Duodenal mucosa (tissue), 2 donors: ENCODE data around the gene EPHA5.

Source experiments
- H3K27ac ChIP-seq: one replicate; pipeline ENCODE4 v1.7.0; 2013; ENCODE audit warnings: low read depth, low read length
- H3K27me3 ChIP-seq, 2 donors: one replicate each; pipeline ENCODE4 v1.7.0; 2013; ENCODE audit warnings: low read length in 2 of 2, control low read depth in 1 of 2; ENCODE audit not compliant: insufficient read depth in 2 of 2, control insufficient read depth in 1 of 2
- H3K36me3 ChIP-seq, 2 donors: one replicate each; pipeline ENCODE4 v1.7.0; 2013; ENCODE audit warnings: low read length in 2 of 2, control low read depth in 1 of 2; ENCODE audit not compliant: insufficient read depth in 2 of 2, control insufficient read depth in 1 of 2
- H3K4me1 ChIP-seq, 2 donors: one replicate each; pipeline ENCODE4 v1.7.0; 2013; ENCODE audit warnings: low read length in 2 of 2, control low read depth in 1 of 2; ENCODE audit not compliant: insufficient read depth in 2 of 2, control insufficient read depth in 1 of 2
- H3K4me3 ChIP-seq, 2 donors: one replicate each; pipeline ENCODE4 v1.7.0; 2013; ENCODE audit warnings: low read length in 2 of 2, low read depth in 1 of 2
- H3K9ac ChIP-seq, 2 donors: one replicate each; pipeline ENCODE4 v1.7.0; 2013; ENCODE audit warnings: low read length in 2 of 2, low read depth in 1 of 2
- H3K9me3 ChIP-seq, 2 donors: one replicate each; pipeline ENCODE4 v1.7.0; 2013; ENCODE audit warnings: low read length in 2 of 2, control low read depth in 1 of 2; ENCODE audit not compliant: control insufficient read depth in 1 of 2

The EPHA5 gene

DNA sequence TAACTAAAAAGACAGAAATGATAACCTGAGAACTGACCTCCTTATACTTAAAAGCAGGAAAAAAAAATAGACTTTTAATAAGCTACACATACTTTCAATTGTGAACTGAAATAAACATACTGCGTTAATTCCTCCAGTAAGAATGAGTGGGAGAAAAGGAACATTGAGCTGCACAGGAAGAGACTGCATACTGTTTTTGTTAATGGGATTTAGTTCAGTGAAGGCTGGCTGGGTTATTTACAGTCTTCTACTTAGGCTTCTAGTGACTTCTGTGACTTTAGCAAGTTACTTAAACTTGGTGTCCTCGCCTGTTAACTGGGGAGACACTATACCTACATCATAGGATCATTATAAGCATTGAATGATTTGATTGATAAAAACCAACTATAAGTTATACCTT lies 213.3 kb downstream of the EPHA5 start:
- H3K27ac ChIP-seq = no peak overlapping the region
- H3K4me1 ChIP-seq = no peaks in the 10 kb centered on the region
- H3K4me3 ChIP-seq = no peak overlapping the region
- no peaks in the 10 kb centered on the region for H3K36me3 ChIP-seq
- H3K27me3 ChIP-seq = no peaks in the 10 kb centered on the region
- H3K9ac ChIP-seq = no peak overlapping the region
- H3K9me3 ChIP-seq = peaks cover 0 to 5% of the 10 kb centered on the region in 2 donors

DNA sequence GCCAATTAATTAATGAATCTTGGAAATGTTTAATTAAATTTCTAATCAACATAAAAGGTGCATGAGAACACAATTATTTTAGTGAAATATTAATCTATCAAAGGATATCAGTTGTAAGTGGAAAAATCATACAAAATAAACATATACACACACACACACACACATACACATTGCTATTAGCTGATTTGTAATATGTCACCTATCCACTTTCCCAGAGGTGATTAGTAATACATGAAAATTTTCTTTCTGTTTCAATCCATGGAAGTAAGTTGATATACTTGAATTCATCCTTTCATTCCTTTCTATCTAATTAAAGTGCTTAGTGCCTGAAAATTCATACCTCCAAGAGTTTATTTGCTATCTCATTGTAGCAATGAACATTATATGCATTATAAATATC lies 213.7 kb downstream of the EPHA5 start:
- Histone ChIP-seq H3K4me1 (no peaks in the 10 kb centered on the region), H3K9me3 (peaks cover 0 to 5% of the 10 kb centered on the region in 2 donors), H3K9ac (no peak overlapping the region), H3K4me3 (no peak overlapping the region), H3K36me3 (no peaks in the 10 kb centered on the region), H3K27ac (no peak overlapping the region), H3K27me3 (no peaks in the 10 kb centered on the region)

DNA sequence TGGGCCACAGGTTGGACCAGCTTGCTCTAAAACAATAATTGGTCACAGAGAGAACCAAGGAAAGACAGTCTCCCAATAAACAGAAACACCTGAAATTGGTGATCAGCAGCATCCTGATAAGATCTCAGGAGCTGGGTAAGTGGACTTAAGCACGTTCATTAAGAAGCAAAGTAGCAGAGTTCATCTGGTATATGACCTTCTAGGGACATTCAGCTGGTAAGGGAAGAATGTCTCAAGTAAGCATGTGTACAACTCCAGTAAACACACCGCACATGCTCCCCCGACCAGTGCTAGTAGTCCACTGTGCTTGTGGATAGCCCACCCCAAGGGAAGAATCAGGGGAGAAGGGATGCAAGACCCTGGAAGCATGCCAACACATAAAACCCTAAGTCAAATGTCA lies 216.9 kb downstream of the EPHA5 start:
- Histone ChIP-seq H3K27ac (no peak overlapping the region), H3K9me3 (peaks cover 0 to 5% of the 10 kb centered on the region in 2 donors), H3K27me3 (no peaks in the 10 kb centered on the region), H3K4me3 (no peak overlapping the region), H3K36me3 (no peaks in the 10 kb centered on the region), H3K9ac (no peak overlapping the region), H3K4me1 (no peaks in the 10 kb centered on the region)

DNA sequence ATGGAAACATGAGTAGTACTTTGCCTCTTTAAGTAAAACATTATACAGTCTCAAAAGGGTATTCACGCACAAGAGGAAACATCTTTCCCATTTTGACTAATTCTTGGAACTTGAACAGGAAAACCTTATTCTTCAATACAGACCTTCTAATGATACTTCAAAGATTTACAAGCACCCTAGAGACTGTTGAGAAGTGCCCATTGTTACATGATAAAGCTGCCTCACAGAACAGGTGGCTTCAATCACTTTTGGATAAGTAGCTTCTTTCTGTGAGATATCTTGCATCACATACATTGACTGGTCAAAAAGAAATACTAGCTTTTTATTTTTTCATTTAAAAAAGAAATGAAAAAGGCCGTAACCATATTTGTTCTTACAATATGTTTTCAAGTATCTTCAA lies 219.4 kb downstream of the EPHA5 start:
- H3K27ac ChIP-seq = no peak overlapping the region
- no peaks in the 10 kb centered on the region for H3K4me1 ChIP-seq
- no peak overlapping the region for H3K9ac ChIP-seq
- peaks cover 0 to 5% of the 10 kb centered on the region in 2 donors for H3K9me3 ChIP-seq
- no peak overlapping the region for H3K4me3 ChIP-seq
- no peaks in the 10 kb centered on the region for H3K36me3 ChIP-seq
- no peaks in the 10 kb centered on the region for H3K27me3 ChIP-seq

- Histone ChIP-seq H3K36me3 (no peaks in the 10 kb centered on the region), H3K9ac (no peak overlapping the region), H3K4me1 (no peaks in the 10 kb centered on the region), H3K27ac (no peak overlapping the region), H3K9me3 (peaks cover 0 to under 1% of the 10 kb centered on the region in 2 donors), H3K27me3 (no peaks in the 10 kb centered on the region), H3K4me3 (no peak overlapping the region)
Observed at GRCh38 chr4:65437102-65437501, 233.2 kb downstream of the EPHA5 start.

- Histone ChIP-seq H3K36me3 (no peaks in the 10 kb centered on the region), H3K4me3 (no peak overlapping the region), H3K27me3 (no peaks in the 10 kb centered on the region), H3K4me1 (no peaks in the 10 kb centered on the region), H3K9me3 (peaks cover 0 to 1% of the 10 kb centered on the region in 2 donors), H3K27ac (no peak overlapping the region), H3K9ac (no peak overlapping the region)
Observed at GRCh38 chr4:65422109-65422508, 248.2 kb downstream of the EPHA5 start.

- no peak overlapping the region for H3K4me3 ChIP-seq
- no peaks in the 10 kb centered on the region for H3K4me1 ChIP-seq
- no peak overlapping the region for H3K27ac ChIP-seq
- H3K9me3 ChIP-seq = peaks cover 0 to 1% of the 10 kb centered on the region in 2 donors
- no peak overlapping the region for H3K9ac ChIP-seq
- no peaks in the 10 kb centered on the region for H3K27me3 ChIP-seq
- H3K36me3 ChIP-seq = no peaks in the 10 kb centered on the region
Observed at GRCh38 chr4:65420036-65420435, 250.3 kb downstream of the EPHA5 start.

DNA sequence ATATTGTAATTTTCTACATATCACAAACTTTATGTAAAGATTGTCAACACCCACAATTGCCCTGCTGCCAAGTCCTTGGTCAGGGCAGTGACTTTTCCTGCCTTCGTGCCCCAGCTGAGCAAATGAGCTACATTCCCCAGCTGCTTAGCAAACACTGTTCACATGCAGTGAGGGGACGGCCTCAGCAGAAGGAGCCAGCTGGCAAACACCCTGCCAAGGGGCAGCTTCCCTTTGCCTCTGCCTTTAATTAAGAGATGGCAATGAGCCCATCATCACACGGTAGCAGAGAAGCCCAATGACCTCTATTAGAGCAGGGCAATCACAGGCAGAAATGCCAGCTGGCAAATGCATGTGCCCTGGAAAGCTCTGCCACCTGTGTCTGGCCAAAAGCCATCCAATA lies 253.4 kb downstream of the EPHA5 start:
- no peak overlapping the region for H3K9ac ChIP-seq
- no peaks in the 10 kb centered on the region for H3K4me1 ChIP-seq
- H3K4me3 ChIP-seq = no peak overlapping the region
- peaks cover 0 to 1% of the 10 kb centered on the region in 2 donors for H3K9me3 ChIP-seq
- no peak overlapping the region for H3K27ac ChIP-seq
- H3K36me3 ChIP-seq = no peaks in the 10 kb centered on the region
- no peaks in the 10 kb centered on the region for H3K27me3 ChIP-seq

DNA sequence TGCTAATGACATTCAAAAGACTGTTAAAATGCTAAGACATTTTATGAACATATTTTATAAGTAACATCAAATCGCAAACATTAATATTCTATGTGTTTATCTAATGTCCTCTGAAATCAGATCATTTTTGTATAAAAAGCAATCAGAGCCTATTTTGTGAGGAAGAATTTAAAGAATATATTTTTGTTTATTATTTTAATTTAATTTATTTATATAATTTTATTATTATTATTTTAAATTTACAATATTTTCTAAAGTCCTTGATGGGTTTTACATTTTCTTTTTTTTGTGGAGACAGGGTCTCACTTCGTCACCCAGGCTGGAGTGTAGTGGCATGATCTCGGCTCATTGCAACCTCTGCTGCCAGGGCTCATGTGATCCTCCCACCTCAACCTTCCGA lies 262.8 kb downstream of the EPHA5 start:
- Histone ChIP-seq H3K4me3 (no peak overlapping the region), H3K27me3 (no peaks in the 10 kb centered on the region), H3K27ac (no peak overlapping the region), H3K9ac (no peak overlapping the region), H3K36me3 (no peaks in the 10 kb centered on the region), H3K4me1 (no peaks in the 10 kb centered on the region), H3K9me3 (no peaks in the 10 kb centered on the region)

DNA sequence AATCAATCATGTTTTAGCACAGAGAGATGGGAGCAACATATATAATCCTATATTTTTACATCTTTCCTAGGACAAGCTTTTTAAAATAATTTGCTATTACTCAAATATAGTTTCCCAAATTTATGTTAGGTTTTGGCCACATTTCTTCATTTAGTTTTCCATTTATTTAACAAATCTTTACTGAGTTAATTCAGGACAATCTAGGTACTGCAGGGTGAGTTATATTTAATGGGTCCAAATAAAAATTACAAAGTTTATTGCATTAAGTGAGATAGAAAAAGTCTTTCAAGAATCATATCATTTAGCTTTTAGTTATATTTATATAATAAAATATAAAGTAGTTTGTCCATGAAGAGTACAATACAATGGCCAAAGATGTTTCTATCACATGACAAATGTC lies 269.2 kb downstream of the EPHA5 start:
- H3K36me3 ChIP-seq = no peaks in the 10 kb centered on the region
- H3K9me3 ChIP-seq = peaks cover 0 to 14% of the 10 kb centered on the region in 2 donors
- H3K4me3 ChIP-seq = no peak overlapping the region
- no peak overlapping the region for H3K9ac ChIP-seq
- H3K4me1 ChIP-seq = no peaks in the 10 kb centered on the region
- no peaks in the 10 kb centered on the region for H3K27me3 ChIP-seq
- no peak overlapping the region for H3K27ac ChIP-seq

DNA sequence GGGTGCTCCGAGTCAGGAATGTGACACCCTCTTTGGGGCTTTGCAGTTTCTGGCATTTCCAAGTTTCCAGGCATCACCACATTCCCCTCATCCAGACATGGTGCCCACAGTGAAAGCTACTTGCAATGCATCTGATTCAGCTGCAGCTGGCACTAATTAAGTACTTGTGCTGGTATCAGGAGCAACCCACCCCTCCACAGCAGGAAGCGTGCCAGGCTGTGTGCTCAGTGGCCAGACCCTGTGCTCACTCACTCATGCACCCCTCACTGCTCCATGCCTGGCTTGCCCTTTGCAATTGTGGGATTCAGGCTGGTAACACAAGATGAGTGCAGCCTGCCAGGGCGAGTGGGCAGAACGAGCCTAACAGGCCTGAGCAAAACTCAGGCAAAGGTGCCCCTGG lies 271.2 kb downstream of the EPHA5 start:
- H3K4me3 ChIP-seq = no peak overlapping the region

More for the DNA sequence above, 271.2 kb downstream of the EPHA5 start:
- H3K9ac ChIP-seq = no peak overlapping the region
- H3K36me3 ChIP-seq = no peaks in the 10 kb centered on the region
- peaks cover 5 to 18% of the 10 kb centered on the region in 2 donors for H3K9me3 ChIP-seq
- H3K4me1 ChIP-seq = no peaks in the 10 kb centered on the region
- H3K27ac ChIP-seq = no peak overlapping the region
- H3K27me3 ChIP-seq = no peaks in the 10 kb centered on the region
